Vagina (tissue), 2 donors: ENCODE results near the gene PDE4D.

Experiments
- POLR2A ChIP-seq, 2 donors: fragments of 450-650 bp; IDR thresholded peaks; one replicate each; pipeline ENCODE4 v1.6.1; 2017; ENCODE audit warnings: antibody characterized with exemption in 2 of 2, mild to moderate bottlenecking in 2 of 2, moderate library complexity in 2 of 2
- POLR2AphosphoS5 ChIP-seq, 2 donors: sonication (generic); formaldehyde crosslinking; IDR thresholded peaks; one replicate each; pipeline ENCODE4 v1.9.0; 2017; ENCODE audit warnings: antibody characterized with exemption in 2 of 2, mild to moderate bottlenecking in 2 of 2, low read depth in 1 of 2; ENCODE audit not compliant: insufficient read depth in 1 of 2
- TF ChIP-seq, protein P1 (sequence below), 3 experiments: fragments of 450-650 bp in 2 of 3; fragments of 200-600 bp in 1 of 3; sonication (generic) in 1 of 3; IDR thresholded peaks; one replicate each; pipeline ENCODE4 v1.5.1; 2017 to 2019; ENCODE audit warnings: antibody characterized with exemption in 3 of 3, mild to moderate bottlenecking in 2 of 3, moderate library complexity in 2 of 3

DNA sequence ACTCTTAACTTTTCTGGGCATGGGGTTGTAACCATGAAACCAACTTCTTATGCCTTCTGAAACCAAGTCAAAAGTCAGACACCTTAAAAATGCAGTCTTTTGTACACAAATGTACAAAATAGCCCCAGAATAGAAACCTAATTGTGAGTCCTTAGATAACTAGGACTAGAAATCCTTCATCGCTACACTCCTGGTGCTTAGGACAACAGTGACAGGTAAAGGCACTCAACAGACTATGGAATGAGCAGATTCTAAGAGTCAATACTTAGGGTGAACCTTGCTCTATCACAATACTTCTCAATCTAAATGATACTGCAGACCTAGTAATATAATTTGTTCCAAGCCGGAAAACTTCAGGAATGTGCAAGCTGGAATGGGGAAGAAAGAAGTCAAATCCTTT, 163.7 kb downstream of the PDE4D start:
- TF ChIP-seq, protein P1, sequence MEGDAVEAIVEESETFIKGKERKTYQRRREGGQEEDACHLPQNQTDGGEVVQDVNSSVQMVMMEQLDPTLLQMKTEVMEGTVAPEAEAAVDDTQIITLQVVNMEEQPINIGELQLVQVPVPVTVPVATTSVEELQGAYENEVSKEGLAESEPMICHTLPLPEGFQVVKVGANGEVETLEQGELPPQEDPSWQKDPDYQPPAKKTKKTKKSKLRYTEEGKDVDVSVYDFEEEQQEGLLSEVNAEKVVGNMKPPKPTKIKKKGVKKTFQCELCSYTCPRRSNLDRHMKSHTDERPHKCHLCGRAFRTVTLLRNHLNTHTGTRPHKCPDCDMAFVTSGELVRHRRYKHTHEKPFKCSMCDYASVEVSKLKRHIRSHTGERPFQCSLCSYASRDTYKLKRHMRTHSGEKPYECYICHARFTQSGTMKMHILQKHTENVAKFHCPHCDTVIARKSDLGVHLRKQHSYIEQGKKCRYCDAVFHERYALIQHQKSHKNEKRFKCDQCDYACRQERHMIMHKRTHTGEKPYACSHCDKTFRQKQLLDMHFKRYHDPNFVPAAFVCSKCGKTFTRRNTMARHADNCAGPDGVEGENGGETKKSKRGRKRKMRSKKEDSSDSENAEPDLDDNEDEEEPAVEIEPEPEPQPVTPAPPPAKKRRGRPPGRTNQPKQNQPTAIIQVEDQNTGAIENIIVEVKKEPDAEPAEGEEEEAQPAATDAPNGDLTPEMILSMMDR (IDR thresholded peaks at IDR 0.05) = no peak
- TF ChIP-seq POLR2A (IDR thresholded peaks at IDR 0.05) (no peak), POLR2AphosphoS5 (IDR thresholded peaks at IDR 0.05; ENCODE audit: insufficient read depth in 1 of 2, low read depth in 1 of 2) (no peak)
